ENCODE data around the gene C4BPA. TPM values are rescaled to one million over a fixed set of nuclear protein-coding genes. Genes with fewer than 3 reads are reported as not detected.

Gene C4BPA
- polyA plus RNA-seq, 2 of the 4 experiments (the other 2 are of a cell fraction) = 0.92 to 3.6 TPM

DNA sequence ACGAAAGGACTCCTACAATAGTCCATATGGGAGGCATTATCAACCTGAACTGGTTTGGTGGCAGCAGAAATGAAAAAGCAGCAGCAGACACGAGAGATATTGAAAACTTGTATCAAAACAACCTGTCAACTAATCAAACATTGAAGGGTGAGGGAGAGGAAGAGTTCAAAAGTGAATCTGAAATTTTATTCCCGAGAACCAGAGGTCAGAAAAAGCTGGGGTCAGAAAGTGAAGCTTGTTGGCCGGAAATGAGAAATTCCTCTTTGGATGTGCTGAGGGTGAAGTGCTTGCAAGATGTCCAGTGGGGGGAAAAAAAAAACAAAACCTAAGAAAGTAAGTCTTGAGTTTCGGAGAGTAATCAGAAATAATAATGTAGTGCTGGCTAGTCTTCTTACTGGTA is 1.9 kb upstream of the C4BPA start:
- DNase-seq (ENCODE audit: low read depth in 1 of 2, low spot score in 1 of 2) (no peak), FAIRE-seq (no peak), ATAC-seq (no peak)
- H3K9me3 ChIP-seq = peaks cover 8% of the 10 kb centered on the region; the same call in 2 of the 3 replicates
- CTCF ChIA-PET = no interaction called here
- H3K4me1 ChIP-seq = peaks cover 11% of the 10 kb centered on the region; the same call in 2 of the 3 replicates
- WGBS (ENCODE audit: missing lambda C conversion rate) = 64% methylated on average over 5 of the region's 5 CpGs
- H3K4me3 ChIP-seq = no peak overlapping the region
- POLR2A ChIA-PET = no interaction called here
- TF ChIP-seq CBX8 (IDR thresholded peaks at IDR 0.05) (no peak), JUN (IDR thresholded peaks at IDR 0.05) (no peak)
- no peak overlapping the region for H3K27ac ChIP-seq
- H3K4me2 ChIP-seq = no peak overlapping the region

DNA sequence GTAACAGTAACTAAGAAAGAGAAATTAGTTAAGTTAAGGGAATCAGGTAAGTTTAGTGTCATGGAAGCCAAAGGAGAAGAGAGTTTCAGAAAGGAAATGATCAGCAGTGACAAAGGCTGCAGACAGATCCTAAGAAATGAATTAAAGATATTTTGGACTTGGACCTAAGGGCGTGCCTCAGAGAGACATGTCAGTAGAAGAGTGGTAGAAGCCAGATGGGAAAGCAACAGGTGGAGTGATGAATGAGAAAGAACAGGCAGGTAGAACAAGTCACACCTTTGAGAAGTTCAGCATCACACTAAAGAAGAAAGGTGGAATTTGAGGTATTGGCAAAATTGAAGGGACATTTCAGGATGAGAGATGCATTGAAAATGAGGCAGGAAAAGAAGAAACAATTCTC is 1.4 kb upstream of the C4BPA start:
- CTCF ChIA-PET = no interaction called here

DNA sequence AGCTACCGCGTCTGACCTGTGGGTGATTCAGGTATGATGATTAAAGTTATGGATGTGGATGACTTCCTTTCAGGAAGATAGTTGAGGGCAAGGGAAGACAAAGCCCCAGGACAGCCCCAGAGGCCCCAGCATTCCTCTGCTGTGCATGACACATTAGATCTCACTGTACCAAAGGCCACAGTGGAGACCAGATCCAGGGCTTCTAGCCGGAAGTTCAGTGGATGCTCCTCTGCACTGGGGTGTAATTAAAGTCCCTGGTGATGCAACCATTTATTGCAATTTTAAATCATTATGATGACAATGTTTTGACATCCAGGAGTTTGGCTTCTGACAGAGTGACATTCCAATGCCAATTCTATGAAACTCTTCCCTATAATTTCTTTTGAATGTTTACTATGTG is 5.0 kb downstream of the C4BPA start:
- 72% methylated on average over 2 of the region's 3 CpGs for WGBS (ENCODE audit: missing lambda C conversion rate)
- Histone ChIP-seq H3K27ac (no peak overlapping the region), H3K9me3 (no peaks in the 10 kb centered on the region), H3K4me2 (no peak overlapping the region), H3K4me3 (no peak overlapping the region), H3K4me1 (peaks cover 4% of the 10 kb centered on the region; the same call in 2 of the 3 replicates)
- ChIA-PET POLR2A (no interaction called here), CTCF (interaction anchor here (0.6 to 1.0 kb wide), 2 partner anchors 181 to 405 kb away, joined by 3 read pairs; no protein-coding TSS in a partner anchor)
- DNase-seq (ENCODE audit: low read depth in 1 of 2, low spot score in 1 of 2) (no peak), FAIRE-seq (no peak), ATAC-seq (no peak)
- TF ChIP-seq HOXB5 (CRISPR knock-in tag; IDR thresholded peaks at IDR 0.05) = no peak
- no peak for TF ChIP-seq CEBPB (IDR thresholded peaks at IDR 0.05)
- TF ChIP-seq ZNF302 (CRISPR knock-in tag; IDR thresholded peaks at IDR 0.05) = no peak
- no peak for TF ChIP-seq CHD2 (IDR thresholded peaks at IDR 0.05; ENCODE audit: low read length, partially characterized antibody)
- TF ChIP-seq HEYL (CRISPR knock-in tag; IDR thresholded peaks at IDR 0.05) = no peak
- no peak for TF ChIP-seq POLR2AphosphoS2 (conservative IDR thresholded peaks at IDR 0.05; ENCODE audit: low read length)
- TF ChIP-seq, protein P1, sequence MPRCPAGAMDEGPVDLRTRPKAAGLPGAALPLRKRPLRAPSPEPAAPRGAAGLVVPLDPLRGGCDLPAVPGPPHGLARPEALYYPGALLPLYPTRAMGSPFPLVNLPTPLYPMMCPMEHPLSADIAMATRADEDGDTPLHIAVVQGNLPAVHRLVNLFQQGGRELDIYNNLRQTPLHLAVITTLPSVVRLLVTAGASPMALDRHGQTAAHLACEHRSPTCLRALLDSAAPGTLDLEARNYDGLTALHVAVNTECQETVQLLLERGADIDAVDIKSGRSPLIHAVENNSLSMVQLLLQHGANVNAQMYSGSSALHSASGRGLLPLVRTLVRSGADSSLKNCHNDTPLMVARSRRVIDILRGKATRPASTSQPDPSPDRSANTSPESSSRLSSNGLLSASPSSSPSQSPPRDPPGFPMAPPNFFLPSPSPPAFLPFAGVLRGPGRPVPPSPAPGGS (IDR thresholded peaks at IDR 0.05) = no peak
- no peak for TF ChIP-seq SREBF2 (IDR thresholded peaks at IDR 0.05)
- no peak for TF ChIP-seq EP300 (IDR thresholded peaks at IDR 0.05)
- no peak for TF ChIP-seq SMC3 (IDR thresholded peaks at IDR 0.05)
- TF ChIP-seq TFCP2L1 (CRISPR knock-in tag; IDR thresholded peaks at IDR 0.05) = no peak
- TF ChIP-seq BHLHE40 (IDR thresholded peaks at IDR 0.05; ENCODE audit: low read depth, low read length) = no peak
- TF ChIP-seq JUN (IDR thresholded peaks at IDR 0.05) = no peak
- TF ChIP-seq MYC (IDR thresholded peaks at IDR 0.05; ENCODE audit: borderline replicate concordance, low read length) = no peak
- TF ChIP-seq, protein P2, sequence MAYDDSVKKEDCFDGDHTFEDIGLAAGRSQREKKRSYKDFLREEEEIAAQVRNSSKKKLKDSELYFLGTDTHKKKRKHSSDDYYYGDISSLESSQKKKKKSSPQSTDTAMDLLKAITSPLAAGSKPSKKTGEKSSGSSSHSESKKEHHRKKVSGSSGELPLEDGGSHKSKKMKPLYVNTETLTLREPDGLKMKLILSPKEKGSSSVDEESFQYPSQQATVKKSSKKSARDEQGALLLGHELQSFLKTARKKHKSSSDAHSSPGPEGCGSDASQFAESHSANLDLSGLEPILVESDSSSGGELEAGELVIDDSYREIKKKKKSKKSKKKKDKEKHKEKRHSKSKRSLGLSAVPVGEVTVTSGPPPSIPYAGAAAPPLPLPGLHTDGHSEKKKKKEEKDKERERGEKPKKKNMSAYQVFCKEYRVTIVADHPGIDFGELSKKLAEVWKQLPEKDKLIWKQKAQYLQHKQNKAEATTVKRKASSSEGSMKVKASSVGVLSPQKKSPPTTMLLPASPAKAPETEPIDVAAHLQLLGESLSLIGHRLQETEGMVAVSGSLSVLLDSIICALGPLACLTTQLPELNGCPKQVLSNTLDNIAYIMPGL (CRISPR knock-in tag; IDR thresholded peaks at IDR 0.05; ENCODE audit: borderline replicate concordance) = no peak
- TF ChIP-seq RFX5 (IDR thresholded peaks at IDR 0.05) = no peak
- no peak for TF ChIP-seq NPAS2 (CRISPR knock-in tag; IDR thresholded peaks at IDR 0.05; ENCODE audit: borderline replicate concordance)
- no peak for TF ChIP-seq HOXB13 (CRISPR knock-in tag; IDR thresholded peaks at IDR 0.05; ENCODE audit: low read depth)

More for the DNA sequence above, 1.4 kb upstream of the C4BPA start:
- ATAC-seq (no peak), FAIRE-seq (no peak), DNase-seq (ENCODE audit: low read depth in 1 of 2, low spot score in 1 of 2) (no peak)
- peaks cover 8% of the 10 kb centered on the region; the same call in 2 of the 3 replicates for H3K9me3 ChIP-seq
- no peak for TF ChIP-seq JUNB (IDR thresholded peaks at IDR 0.05)
- no peak for TF ChIP-seq GATA3 (IDR thresholded peaks at IDR 0.05; ENCODE audit: borderline replicate concordance)
- TF ChIP-seq HOXA7 (CRISPR knock-in tag; IDR thresholded peaks at IDR 0.05) = no peak
- TF ChIP-seq CBX2 (IDR thresholded peaks at IDR 0.05; ENCODE audit: borderline replicate concordance, low read depth) = no peak
- no peak for TF ChIP-seq CBX8 (IDR thresholded peaks at IDR 0.05)
- TF ChIP-seq, protein P1 (IDR thresholded peaks at IDR 0.05) = no peak
- TF ChIP-seq, protein P3, sequence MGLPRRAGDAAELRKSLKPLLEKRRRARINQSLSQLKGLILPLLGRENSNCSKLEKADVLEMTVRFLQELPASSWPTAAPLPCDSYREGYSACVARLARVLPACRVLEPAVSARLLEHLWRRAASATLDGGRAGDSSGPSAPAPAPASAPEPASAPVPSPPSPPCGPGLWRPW (IDR thresholded peaks at IDR 0.05) = no peak
- TF ChIP-seq FOSB (CRISPR knock-in tag; IDR thresholded peaks at IDR 0.05) = no peak
- TF ChIP-seq POLR2A (IDR thresholded peaks at IDR 0.05; ENCODE audit: low read length) = no peak
- TF ChIP-seq, protein P4, sequence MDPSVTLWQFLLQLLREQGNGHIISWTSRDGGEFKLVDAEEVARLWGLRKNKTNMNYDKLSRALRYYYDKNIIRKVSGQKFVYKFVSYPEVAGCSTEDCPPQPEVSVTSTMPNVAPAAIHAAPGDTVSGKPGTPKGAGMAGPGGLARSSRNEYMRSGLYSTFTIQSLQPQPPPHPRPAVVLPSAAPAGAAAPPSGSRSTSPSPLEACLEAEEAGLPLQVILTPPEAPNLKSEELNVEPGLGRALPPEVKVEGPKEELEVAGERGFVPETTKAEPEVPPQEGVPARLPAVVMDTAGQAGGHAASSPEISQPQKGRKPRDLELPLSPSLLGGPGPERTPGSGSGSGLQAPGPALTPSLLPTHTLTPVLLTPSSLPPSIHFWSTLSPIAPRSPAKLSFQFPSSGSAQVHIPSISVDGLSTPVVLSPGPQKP (IDR thresholded peaks at IDR 0.05; ENCODE audit: low read depth, low read length) = no peak
- TF ChIP-seq NPAS2 (CRISPR knock-in tag; IDR thresholded peaks at IDR 0.05; ENCODE audit: borderline replicate concordance) = no peak
- no peak for TF ChIP-seq EHMT2 (IDR thresholded peaks at IDR 0.05; ENCODE audit: low read depth)
- TF ChIP-seq HEYL (CRISPR knock-in tag; IDR thresholded peaks at IDR 0.05) = no peak
- TF ChIP-seq CHD2 (IDR thresholded peaks at IDR 0.05; ENCODE audit: low read length, partially characterized antibody) = no peak
- TF ChIP-seq RCOR1 (IDR thresholded peaks at IDR 0.05; ENCODE audit: low read depth, low read length) = no peak
- no peak for TF ChIP-seq EHF (CRISPR knock-in tag; IDR thresholded peaks at IDR 0.05)
- TF ChIP-seq NFE2L2 (conservative IDR thresholded peaks at IDR 0.05; ENCODE audit: low read length) = no peak
- no peak for TF ChIP-seq RFX5 (IDR thresholded peaks at IDR 0.05)
- no peak overlapping the region for H3K27ac ChIP-seq
- 60% methylated on average over 1 of the region's 1 CpG for WGBS (ENCODE audit: missing lambda C conversion rate)
- no peak overlapping the region for H3K4me2 ChIP-seq
- H3K4me1 ChIP-seq = peaks cover 11% of the 10 kb centered on the region; the same call in 2 of the 3 replicates
- H3K4me3 ChIP-seq = no peak overlapping the region
- POLR2A ChIA-PET = no interaction called here
